Measurements from ENCODE around the gene RPP25L.

Gene RPP25L

DNA sequence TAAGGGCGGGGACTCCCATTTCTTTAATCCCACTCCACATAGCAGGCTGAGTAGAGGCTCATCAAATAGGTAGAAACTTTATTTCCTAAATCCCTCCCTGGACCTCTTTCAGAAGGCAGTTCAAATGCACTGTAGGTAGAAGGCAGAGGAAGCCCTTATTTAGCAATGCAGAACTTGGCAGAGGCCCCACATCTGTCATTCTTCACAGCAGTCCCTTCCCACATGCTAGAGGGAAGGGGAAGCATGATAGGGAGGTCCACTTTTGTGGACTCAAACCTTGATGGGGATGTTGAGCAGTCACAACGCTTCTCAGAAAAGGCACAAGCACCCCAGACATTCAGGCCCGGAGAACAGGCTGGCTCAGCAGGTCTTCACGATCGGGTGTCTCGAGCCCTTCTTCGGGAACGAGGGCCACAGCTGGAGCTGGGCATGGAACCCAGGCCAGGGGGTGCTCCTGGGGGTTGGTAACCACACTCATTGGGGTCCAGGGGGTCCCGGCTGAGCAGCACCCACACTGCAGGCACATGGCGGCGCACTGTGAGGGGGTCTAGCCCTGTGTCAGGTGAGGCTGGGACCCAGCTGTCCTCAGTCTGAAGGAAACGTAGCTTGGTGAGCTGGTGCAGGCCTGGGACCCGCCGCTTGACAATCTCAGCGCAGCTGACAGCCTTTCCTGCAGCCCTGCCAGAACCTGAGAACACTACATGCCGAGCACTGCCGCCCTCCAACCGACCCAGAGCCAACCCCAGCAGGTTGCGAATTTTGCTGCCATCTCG, 1.3 kb downstream of the RPP25L start:
- no peak for DNase-seq

- no peak for DNase-seq
These were observed 4.6 kb downstream of the RPP25L start for GRCh38 chr9:34607331-34607730.

GRCh38 chr9:34606905-34607304, 5.0 kb downstream of the RPP25L start:
- DNase-seq: no peak

GRCh38 chr9:34606190-34606589, 5.7 kb downstream of the RPP25L start:
- DNase-seq: no peak

DNA sequence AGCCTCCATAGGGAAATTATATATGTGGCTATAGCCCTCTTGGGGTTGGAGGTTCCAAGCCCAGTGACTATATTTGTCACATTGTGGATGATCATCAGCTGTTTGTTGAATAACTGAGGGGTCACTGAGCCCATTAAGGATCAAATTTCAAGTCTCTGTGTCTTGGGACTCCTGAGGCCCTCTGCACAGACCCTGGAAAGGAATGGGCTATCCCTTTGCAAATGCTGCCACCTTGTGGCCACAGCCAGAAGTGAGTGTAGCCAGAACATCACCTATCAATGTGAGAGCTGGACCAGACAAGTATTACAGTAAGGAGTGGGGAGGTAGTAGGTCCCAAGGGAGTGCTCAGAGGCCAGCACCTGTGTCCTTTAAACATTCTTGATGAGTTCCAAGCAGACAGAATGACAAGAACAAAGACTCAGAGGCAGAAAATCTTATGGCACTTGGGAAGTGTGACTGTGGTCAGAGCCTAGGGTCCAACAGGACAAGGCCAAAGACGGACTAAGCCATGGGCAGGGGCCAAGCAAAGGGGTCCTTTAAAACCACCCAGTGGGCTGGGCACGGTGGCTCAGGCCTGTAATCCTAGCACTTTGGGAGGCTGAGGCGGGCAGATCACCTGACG, 8.2 kb downstream of the RPP25L start:
- peak; percentile 77 to 85 for DNase-seq

GRCh38 chr9:34601937-34602573, 9.8 kb downstream of the RPP25L start:
- no peak for DNase-seq

DNA sequence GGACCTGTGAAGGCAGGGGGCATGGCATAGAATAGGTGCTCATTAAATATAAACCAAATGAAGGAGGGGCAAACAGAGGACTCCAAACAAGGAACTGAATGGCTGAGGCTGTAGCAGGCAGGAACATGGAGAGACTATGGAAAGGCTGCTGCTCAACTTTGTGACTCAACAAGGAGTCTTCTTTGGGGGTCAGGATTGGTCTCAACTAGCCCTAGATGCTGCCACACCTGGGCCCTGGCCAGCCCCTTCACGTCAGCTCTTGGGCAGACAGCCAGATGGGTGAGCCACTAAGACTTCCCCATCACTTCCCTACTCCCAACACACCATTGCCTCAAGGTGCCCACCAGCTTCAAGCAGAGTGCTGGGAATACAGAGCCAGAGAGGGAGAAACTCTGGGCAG, 11.0 kb downstream of the RPP25L start:
- no peak for DNase-seq

GRCh38 chr9:34599546-34599945, 12.4 kb downstream of the RPP25L start:
- DNase-seq: no peak

- DNase-seq: no peak
These were observed 17.7 kb downstream of the RPP25L start for GRCh38 chr9:34594177-34594576.

- no peak for DNase-seq
These were observed 18.8 kb downstream of the RPP25L start for GRCh38 chr9:34592895-34593601.

GRCh38 chr9:34591917-34592866, 19.7 kb downstream of the RPP25L start:
- no peak for DNase-seq

- DNase-seq: peak; percentile 68 to 75
These were observed 20.5 kb downstream of the RPP25L start for GRCh38 chr9:34591248-34591916.

DNA sequence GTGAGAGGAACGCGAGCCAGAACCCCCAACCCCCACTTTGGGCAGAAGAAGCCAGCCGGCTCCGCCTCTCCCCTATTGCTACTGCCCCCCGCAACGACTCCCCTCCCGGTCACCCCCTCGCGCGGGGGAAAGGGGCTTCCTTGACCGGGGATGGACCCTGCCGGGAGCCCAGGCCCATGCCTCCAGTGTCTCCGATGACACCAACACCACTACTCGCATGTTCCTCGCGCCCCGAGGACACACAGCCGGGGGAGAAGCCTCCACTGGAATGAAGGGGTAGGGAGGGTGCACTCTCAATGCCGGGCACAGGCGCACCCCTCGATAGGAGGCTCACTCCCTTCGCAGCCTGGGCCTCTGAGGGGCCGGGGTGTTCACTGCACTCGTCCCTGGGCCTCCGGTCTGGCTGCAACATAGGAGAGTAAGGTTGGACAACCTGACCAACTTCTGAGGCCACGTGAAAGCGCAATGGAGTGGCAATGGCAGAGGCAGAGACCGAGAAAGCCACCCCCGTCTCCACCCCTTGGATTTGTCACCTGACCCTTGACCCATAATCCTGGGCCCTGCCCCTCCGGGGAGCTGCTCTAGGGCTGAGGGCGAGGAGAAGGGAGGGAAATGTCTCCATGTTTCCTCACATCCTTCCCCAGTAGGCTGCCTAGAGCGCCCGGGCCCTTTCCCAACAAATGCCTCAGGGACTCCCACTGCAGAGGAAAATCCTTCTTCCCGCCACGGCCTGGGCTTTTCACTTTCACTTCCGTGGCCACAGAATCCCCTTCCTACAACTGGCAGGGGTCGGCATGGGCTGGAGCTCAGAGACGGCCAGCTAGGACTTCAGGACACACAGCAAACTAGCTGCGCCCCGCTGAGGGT, 21.3 kb downstream of the RPP25L start:
- DNase-seq: no peak

- no peak for DNase-seq
These were observed 22.1 kb downstream of the RPP25L start, which contains the start of gene CNTFR for GRCh38 chr9:34589636-34590380. CNTFR (minus strand) TSS chr9:34589724; CDS start chr9:34568981, 20,743 bp downstream.

DNA sequence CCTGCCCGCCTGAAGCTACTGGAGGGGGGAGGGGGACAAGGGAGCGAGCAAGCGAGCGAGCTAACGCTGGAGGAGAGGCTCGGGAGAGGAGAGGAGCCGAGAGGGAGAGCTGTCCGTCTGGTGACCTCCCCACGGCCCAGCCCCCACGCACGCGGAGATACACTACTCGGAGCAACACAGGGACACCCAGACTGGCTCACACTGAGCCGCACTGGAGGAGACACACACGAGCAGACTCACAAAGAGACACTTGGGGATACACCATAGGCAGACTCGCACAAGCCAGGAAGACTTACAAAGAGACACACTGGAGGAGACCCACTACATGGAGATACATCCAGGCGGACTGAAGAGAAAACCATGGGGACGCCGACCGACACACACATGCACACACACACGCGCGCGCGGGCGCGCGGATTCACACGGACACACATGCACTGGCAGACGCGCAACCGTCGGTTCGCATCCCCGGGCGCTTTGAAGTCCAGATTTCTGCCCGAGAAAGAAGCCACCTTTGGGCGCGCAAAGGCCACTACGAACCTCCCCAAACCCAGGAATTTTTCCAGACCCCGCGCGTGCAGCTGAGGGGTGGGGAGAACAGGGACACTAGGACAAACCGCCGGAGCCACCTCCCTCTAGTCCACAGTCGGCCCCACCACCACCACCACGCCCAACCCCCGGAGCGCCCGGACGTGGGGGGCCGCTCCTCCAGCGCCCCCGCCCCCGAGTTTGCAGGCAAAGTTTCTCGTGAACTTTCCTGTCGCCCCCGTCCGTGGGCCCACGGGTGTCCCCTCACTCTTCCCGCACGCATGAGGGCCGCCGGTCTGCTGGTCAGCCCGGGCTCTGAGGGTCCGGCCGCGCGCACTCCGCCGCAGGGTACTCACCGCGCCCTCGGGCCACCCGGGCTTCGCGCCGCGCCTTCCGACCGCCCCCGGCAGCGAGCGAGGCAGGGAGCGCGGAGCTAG, 22.9 kb downstream of the RPP25L start:
- DNase-seq: no peak

- no peak for DNase-seq
These were observed 24.6 kb downstream of the RPP25L start for GRCh38 chr9:34587271-34587670.

DNA sequence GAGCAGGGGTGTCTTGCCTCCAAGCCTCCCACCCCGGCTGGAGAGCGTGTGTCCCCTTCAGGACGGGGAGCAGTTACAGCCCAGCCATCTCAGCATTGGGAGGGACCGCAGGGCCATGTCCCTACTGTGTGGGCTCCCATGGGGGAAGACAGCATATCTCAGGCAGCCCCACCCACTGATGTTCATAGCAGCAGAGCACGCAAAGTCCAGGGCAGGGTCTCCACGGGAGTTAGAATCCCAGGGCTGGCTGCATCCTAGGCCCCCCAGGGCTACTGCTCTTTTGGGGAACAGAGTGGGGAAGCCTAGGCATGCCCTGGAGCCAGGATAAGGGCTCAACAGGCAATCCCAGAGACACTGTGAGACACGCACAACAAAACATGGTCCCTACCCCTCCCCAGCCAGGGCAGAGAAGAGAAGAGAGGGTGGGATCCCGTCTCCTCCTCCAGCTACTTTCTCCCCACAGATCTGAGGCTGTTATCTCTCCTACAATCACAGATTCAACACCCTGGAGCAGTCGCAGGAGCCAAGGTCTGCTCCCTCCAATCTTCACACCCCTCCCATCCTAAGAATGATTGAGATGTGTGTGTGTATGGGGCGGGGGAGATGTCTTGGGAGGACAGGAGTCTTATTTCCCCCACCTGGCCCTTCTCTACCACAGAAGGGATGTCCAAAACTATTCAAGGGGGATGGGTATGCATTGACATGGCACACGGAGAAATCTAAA, 25.8 kb downstream of the RPP25L start:
- no peak for DNase-seq

DNA sequence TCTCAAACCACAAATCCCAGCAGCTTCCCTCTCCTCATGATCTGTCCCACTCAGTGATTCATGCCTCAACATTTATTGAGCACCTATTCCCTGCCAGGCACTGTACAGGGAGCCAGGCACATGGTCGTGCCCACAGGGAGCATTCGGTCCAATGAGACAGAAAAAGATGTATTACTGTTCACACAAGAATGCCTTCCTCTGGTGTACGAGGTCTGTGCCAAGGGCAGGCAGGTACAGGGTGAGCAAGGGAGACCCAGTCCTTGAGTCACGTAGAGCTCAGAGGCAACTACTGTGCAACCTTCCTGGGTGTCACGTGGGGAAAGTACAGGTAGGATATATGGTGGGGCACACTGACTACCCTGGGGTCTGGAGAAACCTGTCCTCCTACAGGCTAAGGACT, 26.9 kb downstream of the RPP25L start:
- DNase-seq: no peak
